ENCODE measurements around the gene MAML1. TPM values are rescaled to one million over a fixed set of nuclear protein-coding genes. Genes with fewer than 3 reads are reported as not detected.

The MAML1 gene
- total and polyA plus RNA-seq, 2 experiments from 2014 or later: 5.8 to 9.5 TPM

- Histone ChIP-seq H3K4me2 (ENCODE audit: unreplicated experiment) (no peak overlapping the region), H3K9me3 (ENCODE audit: low read depth) (no peaks in the 10 kb centered on the region), H3K27ac (peak overlapping the region; percentile 27; the same call in 1 of the 2 replicates), H3K4me1 (ENCODE audit: insufficient read depth) (no peaks in the 10 kb centered on the region), H3K27me3 (replicated peaks; ENCODE audit: insufficient read depth) (no peaks in the 10 kb centered on the region), H2AFZ (no peak overlapping the region), H3K79me2 (ENCODE audit: insufficient read depth) (peaks cover 100% of the 10 kb centered on the region), H3K4me3 (no peak overlapping the region), H3K9me2 (ENCODE audit: insufficient read depth) (no peaks in the 10 kb centered on the region), H3F3A (ENCODE audit: insufficient read depth) (no peaks in the 10 kb centered on the region; the same call in 1 of the 2 replicates), H3K36me3 (ENCODE audit: low read depth) (no peaks in the 10 kb centered on the region), H4K20me1 (ENCODE audit: insufficient read depth) (peaks cover 7% of the 10 kb centered on the region), H3K9ac (no peak overlapping the region)
- no peak for TF ChIP-seq EZH2phosphoT487 (IDR thresholded peaks at IDR 0.05; ENCODE audit: insufficient read depth, low read depth)
- no peak for TF ChIP-seq EZH2 (IDR thresholded peaks at IDR 0.05; ENCODE audit: insufficient read depth, poor library complexity, severe bottlenecking)
- in situ Hi-C loops (cut with MboI): no loop called here
- peak; percentile 38 for DNase-seq
- 61 to 64% methylated on average over 3 of the region's 3 CpGs for WGBS, 2 experiments (ENCODE audit: low coverage in 1 of 2, low lambda C conversion rate in 2 of 2, missing lambda C conversion rate in 2 of 2)
Observed at GRCh38 chr5:179747811-179748210, 15.2 kb downstream of the MAML1 start.

- Histone ChIP-seq H3K36me3 (ENCODE audit: low read depth) (no peaks in the 10 kb centered on the region), H3K9me3 (ENCODE audit: low read depth) (no peaks in the 10 kb centered on the region), H3K4me3 (no peak overlapping the region), H4K20me1 (ENCODE audit: insufficient read depth) (peaks cover 17% of the 10 kb centered on the region; the same call in 1 of the 2 replicates), H3K27me3 (replicated peaks; ENCODE audit: insufficient read depth) (no peaks in the 10 kb centered on the region), H2AFZ (no peak overlapping the region), H3K27ac (no peak overlapping the region), H3K9me2 (ENCODE audit: insufficient read depth) (no peaks in the 10 kb centered on the region), H3F3A (ENCODE audit: insufficient read depth) (no peaks in the 10 kb centered on the region; the same call in 1 of the 2 replicates), H3K79me2 (ENCODE audit: insufficient read depth) (peaks cover 100% of the 10 kb centered on the region), H3K4me1 (ENCODE audit: insufficient read depth) (no peaks in the 10 kb centered on the region), H3K4me2 (ENCODE audit: unreplicated experiment) (no peak overlapping the region), H3K9ac (no peak overlapping the region)
- WGBS, 2 experiments (ENCODE audit: low coverage in 1 of 2, low lambda C conversion rate in 2 of 2, missing lambda C conversion rate in 2 of 2): 85 to 86% methylated on average over 8 of the region's 8 CpGs
- no peak for DNase-seq
- in situ Hi-C loops (cut with MboI): no loop called here
- TF ChIP-seq EZH2phosphoT487 (IDR thresholded peaks at IDR 0.05; ENCODE audit: insufficient read depth, low read depth): no peak
- no peak for TF ChIP-seq EZH2 (IDR thresholded peaks at IDR 0.05; ENCODE audit: insufficient read depth, poor library complexity, severe bottlenecking)
Observed at GRCh38 chr5:179749857-179750508, 17.4 kb downstream of the MAML1 start.

- H3K36me3 ChIP-seq (ENCODE audit: low read depth): no peaks in the 10 kb centered on the region
Observed at GRCh38 chr5:179753971-179754370, 21.3 kb downstream of the MAML1 start.

GRCh38 chr5:179755022-179755421 lies 22.4 kb downstream of the MAML1 start:
- Histone ChIP-seq H3K79me2 (ENCODE audit: insufficient read depth) (peaks cover 100% of the 10 kb centered on the region), H3K27me3 (replicated peaks; ENCODE audit: insufficient read depth) (no peaks in the 10 kb centered on the region), H3K4me2 (ENCODE audit: unreplicated experiment) (no peak overlapping the region), H3K36me3 (ENCODE audit: low read depth) (no peaks in the 10 kb centered on the region), H3K9ac (no peak overlapping the region), H2AFZ (no peak overlapping the region), H3K4me1 (ENCODE audit: insufficient read depth) (no peaks in the 10 kb centered on the region), H3K27ac (no peak overlapping the region), H4K20me1 (ENCODE audit: insufficient read depth) (peaks cover 39% of the 10 kb centered on the region), H3K4me3 (no peak overlapping the region), H3K9me3 (ENCODE audit: low read depth) (no peaks in the 10 kb centered on the region), H3K9me2 (ENCODE audit: insufficient read depth) (no peaks in the 10 kb centered on the region), H3F3A (ENCODE audit: insufficient read depth) (no peaks in the 10 kb centered on the region)
- in situ Hi-C loops (cut with MboI): no loop called here
- TF ChIP-seq EZH2phosphoT487 (IDR thresholded peaks at IDR 0.05; ENCODE audit: insufficient read depth, low read depth) (no peak), EZH2 (IDR thresholded peaks at IDR 0.05; ENCODE audit: insufficient read depth, poor library complexity, severe bottlenecking) (no peak)
- DNase-seq: no peak
- 98 to 99% methylated on average over 2 of the region's 2 CpGs for WGBS, 2 experiments (ENCODE audit: low coverage in 1 of 2, low lambda C conversion rate in 2 of 2, missing lambda C conversion rate in 2 of 2)

More at GRCh38 chr5:179753971-179754370, 21.3 kb downstream of the MAML1 start:
- H3K79me2 ChIP-seq (ENCODE audit: insufficient read depth): peaks cover 100% of the 10 kb centered on the region
- TF ChIP-seq EZH2 (IDR thresholded peaks at IDR 0.05; ENCODE audit: insufficient read depth, poor library complexity, severe bottlenecking) (no peak), EZH2phosphoT487 (IDR thresholded peaks at IDR 0.05; ENCODE audit: insufficient read depth, low read depth) (no peak)
- H3K4me3 ChIP-seq: no peak overlapping the region
- no peak overlapping the region for H2AFZ ChIP-seq
- H3K9me2 ChIP-seq (ENCODE audit: insufficient read depth): no peaks in the 10 kb centered on the region
- H3K9me3 ChIP-seq (ENCODE audit: low read depth): no peaks in the 10 kb centered on the region
- no peaks in the 10 kb centered on the region for H3K4me1 ChIP-seq (ENCODE audit: insufficient read depth)
- no peak overlapping the region for H3K9ac ChIP-seq
- H3K4me2 ChIP-seq (ENCODE audit: unreplicated experiment): no peak overlapping the region
- no peak overlapping the region for H3K27ac ChIP-seq
- no peaks in the 10 kb centered on the region for H3F3A ChIP-seq (ENCODE audit: insufficient read depth)
- H4K20me1 ChIP-seq (ENCODE audit: insufficient read depth): peaks cover 32% of the 10 kb centered on the region
- no peaks in the 10 kb centered on the region for H3K27me3 ChIP-seq (replicated peaks; ENCODE audit: insufficient read depth)
- no peak for DNase-seq
- WGBS, 2 experiments (ENCODE audit: low coverage in 1 of 2, low lambda C conversion rate in 2 of 2, missing lambda C conversion rate in 2 of 2): 92 to 93% methylated on average over 5 of the region's 5 CpGs
- in situ Hi-C loops (cut with MboI): no loop called here

Measured in GM23248 (cell line).